ENCODE data around the gene OR7G2. TPM values are rescaled to one million over a fixed set of nuclear protein-coding genes. Genes with fewer than 3 reads are reported as not detected.

OR7G2 gene
- total RNA-seq, 1 experiment from 2014 or later, result not detected

Other genes with a start within 250 kb of the OR7G2 start
- under 0.01 TPM in 1 of 2 replicates, not detected in the other for gene MUC16, start 97.1 kb downstream of the OR7G2 start, total RNA-seq (2014; rRNA removed; shearing (Covaris generic); ENCODE audit: low replicate concordance)
- gene OR1M1, start 20.4 kb downstream of the OR7G2 start, total RNA-seq (2014; rRNA removed; shearing (Covaris generic); ENCODE audit: low replicate concordance), result not detected in 2 replicates
- not detected in 2 replicates for gene OR7G1, start 8.3 kb upstream of the OR7G2 start, total RNA-seq (2014; rRNA removed; shearing (Covaris generic); ENCODE audit: low replicate concordance)
- not detected in 2 replicates for gene OR7G3, start 19.5 kb upstream of the OR7G2 start, total RNA-seq (2014; rRNA removed; shearing (Covaris generic); ENCODE audit: low replicate concordance)
- 7.1 and 16.2 TPM in 2 replicates for gene ZNF317, start 32.9 kb upstream of the OR7G2 start, total RNA-seq (2014; rRNA removed; shearing (Covaris generic); ENCODE audit: low replicate concordance)
- gene OR7D2, start 71.5 kb upstream of the OR7G2 start, total RNA-seq (2014; rRNA removed; shearing (Covaris generic); ENCODE audit: low replicate concordance), result not detected in 2 replicates
- not detected in 2 replicates for gene OR7D4, start 112.1 kb upstream of the OR7G2 start, total RNA-seq (2014; rRNA removed; shearing (Covaris generic); ENCODE audit: low replicate concordance)
- not detected in 2 replicates for gene OR7E24, start 143.5 kb upstream of the OR7G2 start, total RNA-seq (2014; rRNA removed; shearing (Covaris generic); ENCODE audit: low replicate concordance)
- 0.96 and 8.6 TPM in 2 replicates for gene ZNF699, start 202.4 kb upstream of the OR7G2 start, total RNA-seq (2014; rRNA removed; shearing (Covaris generic); ENCODE audit: low replicate concordance)
- 3.9 and 4.6 TPM in 2 replicates for gene ZNF559, start 216.7 kb upstream of the OR7G2 start, total RNA-seq (2014; rRNA removed; shearing (Covaris generic); ENCODE audit: low replicate concordance)